HUDEP-2 (cell line): ENCODE results near the gene BTBD6.
"Not testable (repeated sequence)": the region's sequence is repeated elsewhere in the genome, so short reads cannot be mapped to it uniquely, and the experiment has no call there.

Source experiments
- DNase-seq, 76 experiments: peaks; one replicate each; lab custom pipeline; 2025; ENCODE audit not compliant: unreplicated experiment in 76 of 76; lab: John Stamatoyannopoulos, UW

The BTBD6 gene

DNA sequence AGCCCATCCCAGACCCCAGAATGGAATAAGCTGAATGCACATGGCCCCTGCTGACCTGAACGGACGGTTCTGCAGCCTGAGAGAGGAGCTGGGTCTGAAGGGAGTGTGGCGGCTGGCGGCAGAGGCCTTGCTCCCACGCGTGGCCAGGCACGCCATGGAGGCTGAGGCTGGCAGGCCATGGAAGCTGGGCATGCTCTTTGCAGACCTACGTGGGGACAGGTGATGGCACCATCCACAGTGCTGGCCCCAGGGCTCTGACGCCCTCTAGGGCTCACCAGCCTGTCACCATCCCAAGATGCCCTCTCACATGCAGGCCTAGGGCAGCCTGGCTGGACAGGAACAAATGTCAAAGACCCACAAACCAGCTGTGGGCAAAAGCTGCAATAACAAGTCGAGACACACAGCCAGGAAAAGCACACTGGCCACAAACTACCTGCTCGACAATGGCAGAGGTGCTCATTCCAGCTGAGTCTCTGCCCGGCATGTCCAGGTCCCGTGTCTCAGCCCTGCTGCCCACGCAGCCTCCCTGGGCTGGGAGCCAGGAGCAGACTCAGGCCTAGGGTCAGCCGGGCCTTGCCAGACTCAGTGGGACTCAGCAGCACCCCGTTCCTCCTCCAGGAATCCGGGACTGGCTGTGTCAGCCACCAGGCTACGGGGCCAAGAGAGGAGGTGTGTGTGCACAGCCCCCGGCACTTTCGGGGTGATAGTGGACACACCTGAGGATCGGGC, 19.7 kb downstream of the BTBD6 start:
- peak in 1 of 76 experiments; percentile 1 for DNase-seq

DNA sequence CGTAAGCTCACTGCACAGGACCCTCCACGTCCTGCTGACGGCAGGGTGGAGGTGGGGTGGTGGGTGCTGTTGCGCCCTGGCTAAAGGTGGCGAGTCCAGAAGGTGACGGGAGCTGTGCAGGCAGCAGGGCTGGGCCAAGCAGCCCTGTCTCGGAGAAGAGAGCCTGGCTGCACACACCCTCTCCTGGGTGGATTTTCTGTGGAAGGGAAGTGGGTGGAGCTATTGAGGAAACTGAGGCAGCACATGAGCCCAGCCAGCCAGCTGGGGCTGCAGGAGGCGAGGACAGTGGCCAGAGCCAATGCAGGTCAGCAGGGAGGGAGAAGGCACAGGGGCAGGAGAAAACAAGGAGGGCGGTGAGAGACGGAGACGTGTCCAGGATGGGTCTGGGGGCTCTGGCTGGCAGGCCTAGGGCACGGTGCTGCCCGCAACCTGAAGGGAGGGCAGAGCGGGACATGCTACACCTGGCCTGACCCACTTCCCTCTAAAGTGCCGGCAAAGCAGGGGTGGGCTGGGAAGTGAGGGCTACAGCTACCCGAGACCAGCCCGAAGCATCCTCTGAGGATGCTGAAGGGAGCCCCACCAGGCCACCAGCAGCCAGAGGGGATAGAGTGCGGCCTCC, 20.5 kb downstream of the BTBD6 start:
- no peak for DNase-seq

DNA sequence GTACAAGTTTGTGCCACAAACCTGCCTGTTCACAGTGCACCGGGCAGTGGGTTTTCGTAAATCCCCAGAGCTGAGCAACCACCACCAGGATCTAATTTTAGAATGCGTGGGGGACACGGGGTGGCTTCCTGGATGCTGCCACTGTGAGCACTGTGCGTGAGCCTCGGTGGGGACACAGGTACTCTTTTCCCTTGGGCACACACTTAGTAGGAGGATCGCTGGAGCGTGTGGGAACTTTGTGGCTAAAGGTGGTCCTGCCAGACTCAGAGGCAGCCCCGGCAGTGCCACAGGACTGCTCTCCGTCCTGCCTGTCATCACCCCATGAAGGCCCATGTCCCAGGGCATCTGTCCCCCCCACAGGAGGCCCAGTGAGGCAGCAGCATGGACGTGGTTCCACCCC, 21.1 kb downstream of the BTBD6 start:
- DNase-seq, result no peak

DNA sequence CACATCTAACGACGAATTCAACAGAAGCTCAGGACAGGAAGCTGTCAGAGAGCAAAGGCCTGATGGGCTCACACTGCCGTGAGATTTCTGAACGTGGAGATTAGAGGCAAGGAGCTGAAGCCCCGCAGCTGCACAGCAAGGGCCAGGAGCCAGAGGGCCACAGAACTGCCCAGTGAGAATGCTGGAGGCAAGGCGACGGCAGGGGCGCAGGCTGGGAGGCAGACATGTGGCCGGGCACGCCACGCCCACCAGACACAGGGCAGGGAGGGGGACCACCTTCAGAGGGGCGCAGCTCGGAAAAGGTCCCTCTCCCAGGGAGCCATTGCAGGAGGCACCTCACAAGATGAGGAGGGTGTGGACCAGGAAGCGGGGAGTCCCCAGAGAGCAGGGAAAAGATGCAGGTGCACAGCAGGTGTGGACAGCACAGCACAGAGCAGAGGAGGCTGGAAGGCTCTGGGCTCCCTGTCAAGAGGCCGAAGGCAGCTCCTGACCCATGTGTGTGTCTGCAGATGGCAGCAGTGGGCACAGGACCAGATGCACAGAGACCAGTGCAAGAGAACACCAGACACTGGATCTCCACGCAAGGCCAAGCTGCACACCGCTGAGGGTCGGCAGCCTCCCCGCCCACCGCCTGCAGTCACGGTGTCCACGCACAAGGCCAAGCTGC, 23.0 kb downstream of the BTBD6 start:
- no peak for DNase-seq

DNA sequence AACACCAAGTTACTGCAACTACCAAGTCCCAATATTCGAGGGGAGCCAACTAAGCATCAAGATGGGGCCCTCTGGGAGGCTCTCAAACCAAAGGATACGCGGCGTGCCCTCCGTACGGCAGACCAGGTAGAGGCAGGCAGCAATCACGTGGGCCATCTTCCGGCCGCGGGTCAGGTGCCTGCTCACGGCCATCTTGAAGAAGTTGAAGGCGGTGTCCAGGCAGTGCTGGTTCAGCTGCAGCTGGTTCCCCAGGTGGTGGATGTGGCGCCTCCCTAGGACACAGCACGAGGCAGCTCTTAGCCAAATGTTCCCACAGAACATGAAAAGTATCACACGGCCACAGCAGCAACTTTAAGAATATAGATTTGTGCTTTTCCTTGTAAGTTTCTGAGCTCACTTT, 24.3 kb downstream of the BTBD6 start:
- DNase-seq, result no peak

DNA sequence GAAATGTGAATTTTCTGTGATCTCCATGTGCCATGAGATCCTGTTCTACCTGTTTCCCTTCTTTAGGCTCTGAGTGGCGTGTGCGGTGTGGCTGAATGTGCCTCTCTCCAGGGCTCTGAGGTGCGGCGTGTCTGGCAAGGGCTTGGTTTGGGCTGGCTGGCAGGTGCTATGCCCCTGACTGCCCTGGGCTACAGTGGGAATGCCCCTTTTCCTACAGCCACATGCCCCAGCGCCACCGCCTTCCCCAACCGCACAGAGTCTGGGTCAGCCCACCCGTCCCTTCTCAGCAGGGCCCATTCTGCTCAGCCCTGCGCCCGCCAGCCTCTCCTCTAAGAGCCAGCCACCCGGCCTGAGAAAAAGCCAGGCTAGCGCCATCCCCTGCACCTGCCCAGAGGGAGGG, 24.7 kb downstream of the BTBD6 start:
- no peak for DNase-seq

DNA sequence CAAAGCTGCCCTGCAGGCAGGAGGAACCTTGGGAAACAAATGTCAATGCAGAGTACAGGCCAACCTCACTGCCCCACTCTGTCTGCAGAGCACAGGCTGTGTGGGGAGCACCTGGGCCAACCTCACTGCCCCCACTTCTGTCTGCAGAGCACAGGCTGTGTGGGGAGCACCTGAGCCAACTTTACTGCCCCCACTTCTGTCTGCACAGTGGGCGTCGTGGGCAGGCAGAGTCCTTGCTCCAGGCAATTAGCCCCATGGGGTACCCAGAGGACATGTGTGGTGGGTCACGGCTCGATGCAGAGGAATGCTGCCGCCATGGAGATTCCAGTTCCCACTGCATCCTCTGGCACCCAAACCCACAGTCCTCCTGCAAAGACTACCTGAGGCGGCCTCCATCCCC, 26.3 kb downstream of the BTBD6 start:
- no peak for DNase-seq

DNA sequence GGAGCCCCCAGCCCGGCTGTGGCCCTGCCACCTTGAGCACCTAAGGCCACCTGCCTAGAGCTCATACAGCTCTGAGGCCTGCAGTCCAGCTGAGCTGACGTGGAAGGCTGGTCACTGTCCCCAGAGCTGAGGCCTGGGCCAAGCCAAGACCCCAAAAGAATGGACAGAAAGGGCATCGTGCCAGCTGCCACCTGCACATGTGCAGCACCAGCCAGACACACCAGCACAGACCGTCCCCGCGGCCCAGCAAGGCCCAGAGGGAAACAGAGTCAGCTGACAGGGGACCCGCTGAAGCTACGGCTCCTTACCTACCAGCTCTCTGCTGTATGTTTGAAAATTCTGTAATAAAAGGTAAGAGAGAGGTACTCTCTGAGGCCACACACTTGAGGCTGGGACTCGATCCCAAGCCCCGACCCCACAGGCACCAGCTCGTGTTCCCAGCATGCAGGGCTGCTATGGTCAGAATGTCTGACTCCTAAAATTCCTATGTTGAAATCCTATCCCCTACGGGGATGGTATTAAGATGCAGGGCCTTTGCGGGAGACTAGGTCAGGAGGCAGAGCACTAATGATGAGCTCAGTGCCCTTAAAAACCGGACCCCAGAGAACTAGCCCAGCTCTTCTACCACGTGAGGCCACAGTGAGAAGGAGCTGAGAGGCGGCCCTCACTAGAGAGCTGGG, 27.1 kb downstream of the BTBD6 start:
- no peak for DNase-seq

DNA sequence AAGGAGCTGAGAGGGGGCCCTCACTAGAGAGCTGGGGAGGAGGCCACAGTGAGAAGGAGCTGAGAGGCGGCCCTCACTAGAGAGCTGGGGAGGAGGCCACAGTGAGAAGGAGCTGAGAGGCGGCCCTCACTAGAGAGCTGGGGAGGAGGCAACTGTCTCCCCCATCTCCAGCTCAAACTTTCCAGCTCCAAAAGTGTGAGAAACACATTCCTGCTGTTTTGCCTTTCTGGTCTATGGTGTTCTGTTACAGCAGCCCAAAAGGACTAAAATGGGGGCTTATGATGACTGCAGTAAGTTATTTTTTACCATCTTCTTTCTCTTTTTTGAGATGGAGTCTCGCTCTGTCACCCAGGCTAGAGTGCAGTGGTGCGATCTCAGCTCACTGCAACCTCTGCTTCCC, 29.1 kb downstream of the BTBD6 start:
- DNase-seq, result not testable (repeated sequence)

DNA sequence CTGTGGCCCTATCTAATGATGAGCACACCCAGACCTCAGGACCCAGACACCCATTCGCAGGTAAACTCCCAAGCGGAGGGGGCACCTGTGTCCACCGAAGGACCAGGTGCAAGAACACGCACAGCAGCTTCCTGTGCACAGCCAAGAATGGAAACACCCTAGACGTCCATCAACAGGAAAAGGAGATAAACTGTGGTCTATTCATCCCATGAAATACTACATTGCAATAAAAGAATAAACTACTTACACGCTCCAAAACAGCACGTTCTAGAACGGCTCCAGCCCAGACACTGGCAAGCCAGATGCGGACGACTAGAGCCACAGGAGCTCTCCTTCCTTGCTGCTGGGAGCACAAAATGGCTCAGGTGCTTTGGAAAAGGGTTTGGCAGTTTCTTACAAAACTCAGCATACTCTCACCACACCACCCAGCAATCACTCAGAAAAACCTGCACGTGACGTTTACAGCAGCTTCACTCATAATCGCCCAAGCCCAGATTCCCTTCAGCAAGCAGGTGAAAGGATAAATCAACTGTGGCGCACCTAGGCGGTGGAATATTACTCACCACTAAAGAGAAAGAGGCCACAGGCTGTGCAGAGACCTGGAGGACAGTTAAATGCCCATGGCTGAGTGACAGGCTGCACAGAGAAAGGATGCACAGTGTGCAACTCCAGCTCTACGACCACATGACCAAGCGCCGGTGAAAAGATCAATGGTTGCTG, 31.5 kb downstream of the BTBD6 start:
- no peak for DNase-seq

DNA sequence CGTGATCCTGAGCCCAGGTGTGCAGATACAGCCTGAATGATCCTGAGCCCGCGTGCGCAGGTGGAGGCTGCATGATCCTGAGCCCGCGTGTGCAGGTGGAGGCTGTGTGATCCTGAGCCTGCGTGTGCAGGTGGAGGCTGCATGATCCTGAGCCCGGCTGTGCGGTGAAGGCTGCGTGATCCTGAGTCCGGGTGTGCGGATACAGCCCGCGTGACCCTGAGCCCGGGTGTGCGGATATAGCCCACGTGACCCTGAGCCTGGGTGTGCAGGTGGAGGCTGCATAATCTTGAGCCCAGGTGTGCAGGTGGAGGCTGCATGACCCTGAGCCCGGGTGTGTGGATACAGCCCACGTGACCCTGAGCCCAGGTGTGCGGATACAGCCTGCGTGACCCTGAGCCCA, 32.2 kb downstream of the BTBD6 start:
- DNase-seq, result no peak

DNA sequence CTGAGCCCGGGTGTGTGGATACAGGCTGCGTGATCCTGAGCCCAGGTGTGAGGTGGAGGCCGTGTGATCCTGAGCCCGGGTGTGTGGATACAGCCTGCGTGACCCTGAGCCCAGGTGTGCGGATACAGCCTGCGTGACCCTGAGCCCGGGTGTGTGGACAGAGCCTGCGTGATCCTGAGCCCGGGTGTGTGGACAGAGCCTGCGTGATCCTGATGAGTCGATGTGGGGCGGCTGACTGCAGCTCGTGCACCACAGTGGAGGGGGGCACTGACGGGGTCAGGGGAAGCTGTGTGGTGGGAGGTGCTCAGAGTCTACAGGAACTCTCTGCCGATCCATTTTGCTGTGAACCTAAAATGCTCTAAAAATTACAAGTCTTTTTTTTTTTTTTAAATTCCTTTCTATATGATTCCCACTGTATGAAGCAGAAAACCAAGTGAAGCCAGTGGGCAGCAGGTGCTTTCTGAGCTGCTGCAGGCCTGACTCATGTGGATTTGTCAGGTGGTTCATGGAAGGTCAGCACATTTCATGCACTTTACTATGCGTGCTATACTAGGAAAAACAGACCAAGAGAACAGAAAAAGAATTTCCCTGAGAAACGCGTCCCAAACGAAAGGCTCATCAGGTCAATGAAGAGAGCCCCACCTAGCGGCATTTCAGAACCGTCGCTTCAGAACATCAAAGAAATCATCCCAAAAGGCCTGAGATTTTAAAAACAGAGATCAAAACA, 33.2 kb downstream of the BTBD6 start:
- peak in 6 of 76 experiments; percentile 2 to 37 (median 10) for DNase-seq

DNA sequence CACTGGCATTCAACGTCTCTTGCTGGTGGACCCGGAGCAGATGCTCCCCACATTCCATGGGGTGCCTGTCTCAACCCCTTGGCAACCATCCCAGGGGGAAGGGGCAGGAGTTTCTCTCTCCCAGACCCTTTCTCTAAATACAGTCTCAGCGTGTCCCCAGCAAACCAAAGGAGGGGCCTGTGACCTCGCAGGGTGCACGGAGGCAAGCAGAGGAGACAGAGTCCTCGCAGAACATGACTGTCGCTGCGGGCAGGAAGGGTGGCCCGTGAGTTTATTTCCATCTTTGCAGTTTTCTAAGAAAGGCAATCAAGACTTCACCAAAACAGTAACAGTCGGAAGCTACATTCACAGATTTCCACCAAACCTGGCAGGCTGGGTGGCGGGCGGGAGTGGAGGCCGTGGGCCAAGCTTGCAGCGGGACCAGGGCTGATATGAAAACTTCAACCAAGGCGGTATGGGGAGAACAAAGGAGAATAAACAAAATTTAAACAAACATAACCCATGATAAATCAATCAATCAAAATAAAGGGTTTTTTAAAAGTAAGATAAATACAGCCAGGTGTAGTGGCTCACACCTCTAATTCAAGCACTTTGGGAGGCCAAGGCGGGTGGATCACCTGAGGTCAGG, 33.9 kb downstream of the BTBD6 start:
- DNase-seq, result no peak

DNA sequence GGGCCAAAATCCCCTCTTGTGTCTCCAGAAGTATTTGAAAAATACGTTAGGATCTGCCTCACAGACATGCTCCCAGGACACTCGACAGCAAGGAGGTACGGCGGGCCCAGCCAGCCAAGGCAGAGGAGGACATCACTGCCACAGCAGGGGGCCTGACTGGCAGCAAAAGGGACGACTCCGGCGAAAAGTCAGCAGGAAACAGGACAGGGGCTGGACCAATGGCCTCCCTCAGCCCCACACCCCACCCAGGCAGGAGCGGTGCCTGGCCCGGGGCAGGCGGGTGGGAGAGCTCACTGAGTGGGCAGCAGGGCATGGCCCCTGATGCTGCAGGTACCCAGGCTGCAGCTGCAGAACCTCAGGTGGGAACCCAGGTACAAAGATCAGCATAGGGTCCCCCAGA, 34.7 kb downstream of the BTBD6 start:
- no peak for DNase-seq

DNA sequence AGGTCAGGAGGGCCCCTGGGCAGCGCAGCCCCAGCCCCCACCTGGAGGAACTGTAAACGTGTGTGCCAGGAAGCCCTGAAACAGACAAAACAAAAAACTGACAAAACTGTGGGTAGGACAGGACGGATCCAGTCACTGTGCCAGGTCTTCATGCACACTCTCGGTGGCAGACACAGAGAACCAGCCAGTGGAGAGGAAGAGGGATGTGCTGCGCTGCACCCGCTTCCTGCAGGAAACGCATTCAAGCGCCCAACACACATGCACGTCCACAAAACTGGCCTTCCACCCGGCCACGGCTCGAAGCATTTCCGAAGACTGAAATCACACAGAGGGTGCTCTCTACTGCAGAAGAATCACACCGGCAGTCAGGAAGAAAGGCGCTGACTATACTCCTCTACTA, 35.6 kb downstream of the BTBD6 start:
- DNase-seq, result no peak

DNA sequence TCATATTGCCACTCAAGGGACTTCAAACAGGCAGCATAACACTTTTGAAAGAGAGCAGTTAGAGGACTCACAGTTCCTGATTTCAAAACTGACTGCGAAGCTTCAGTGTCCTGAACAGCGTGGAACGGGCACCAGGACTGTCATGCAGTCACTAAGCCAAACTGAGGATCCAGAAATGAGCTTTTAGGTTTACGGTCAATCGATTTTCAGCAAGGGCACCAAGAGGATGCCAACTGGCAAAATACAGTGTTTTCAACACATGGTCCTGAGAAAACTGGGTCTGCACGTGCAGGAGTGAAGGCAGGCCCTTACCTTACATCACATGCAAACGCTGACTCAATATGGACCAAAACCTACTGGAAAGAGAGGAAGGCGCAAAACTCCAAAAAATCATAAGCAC, 36.8 kb downstream of the BTBD6 start:
- no peak for DNase-seq

DNA sequence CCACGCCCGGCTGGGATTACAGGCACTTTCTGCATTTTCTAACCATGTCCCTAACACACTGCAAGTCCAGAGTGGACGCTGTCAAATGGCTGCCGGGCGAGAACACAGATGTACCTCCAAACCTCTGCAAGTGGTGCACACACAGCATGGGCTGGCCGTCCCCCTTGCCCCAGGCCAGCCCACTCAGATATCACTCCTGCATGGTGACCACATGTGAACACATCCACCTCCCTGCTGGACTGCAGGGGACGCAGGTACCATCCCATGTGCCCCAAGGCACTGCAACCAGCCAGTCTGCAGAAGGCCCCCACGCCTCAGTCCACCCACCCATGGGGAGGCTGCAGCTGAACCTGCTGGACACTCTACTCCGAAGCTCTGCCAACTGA, 38.4 kb downstream of the BTBD6 start:
- no peak for DNase-seq

DNA sequence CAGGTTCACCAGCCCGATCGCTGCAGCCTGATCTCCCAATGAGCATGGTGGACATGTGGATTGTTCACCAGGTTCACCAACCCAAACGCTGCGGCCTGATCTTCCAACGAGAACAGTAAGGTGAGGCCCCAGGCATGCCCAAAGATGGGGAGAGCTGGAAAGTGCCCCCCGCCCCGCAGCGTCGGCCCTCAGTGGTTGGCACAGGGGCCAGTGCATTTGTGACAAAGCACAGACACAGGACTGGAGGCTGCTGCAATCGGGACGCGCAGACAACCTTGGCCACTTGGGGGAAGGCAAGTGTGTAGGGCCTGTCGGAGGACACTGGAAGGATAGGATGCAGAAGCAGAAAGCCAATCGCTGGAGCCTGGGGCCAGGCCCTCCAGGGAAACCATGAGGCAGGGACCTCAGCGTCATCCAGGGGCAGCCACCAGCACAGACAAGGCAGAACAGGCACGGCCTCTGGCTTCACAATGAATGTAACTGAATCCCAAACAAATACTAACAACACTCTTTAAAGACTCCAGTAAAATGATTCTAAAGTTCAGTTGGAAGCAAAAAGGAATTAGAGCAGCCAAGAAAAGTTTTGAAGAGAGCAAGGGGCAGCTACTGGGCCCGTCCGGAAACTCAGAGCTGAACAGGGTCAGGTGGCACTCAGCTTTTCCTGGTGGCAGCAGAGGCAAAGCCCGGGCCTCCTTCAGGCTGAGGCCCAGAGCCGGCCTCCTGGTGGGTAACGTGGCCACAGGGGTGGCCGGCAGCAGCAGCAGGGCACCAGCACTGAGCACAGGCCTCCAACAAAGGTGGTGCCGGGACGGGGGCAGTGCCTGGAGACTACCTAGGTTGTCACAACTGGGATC, 39.1 kb downstream of the BTBD6 start:
- no peak for DNase-seq

DNA sequence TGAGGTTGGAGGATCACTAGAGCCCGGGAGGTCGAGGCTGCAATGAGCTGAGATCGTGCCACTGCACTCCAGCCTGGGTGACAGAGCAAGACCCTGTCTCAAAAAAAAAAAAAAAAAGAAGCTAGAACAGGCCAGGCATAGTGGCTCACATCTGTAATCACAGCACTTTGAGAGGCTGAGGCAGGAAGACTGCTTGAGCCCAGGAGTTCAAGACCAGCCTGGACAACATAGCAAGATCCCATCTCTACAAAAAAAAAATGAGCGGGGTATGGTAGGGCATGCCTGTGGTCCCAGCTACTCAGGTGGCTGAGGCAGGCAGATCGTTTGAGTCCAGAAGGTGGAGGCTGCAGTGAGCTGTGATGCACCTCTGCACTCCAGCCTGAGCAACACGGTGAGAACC, 40.6 kb downstream of the BTBD6 start:
- not testable (repeated sequence) for DNase-seq
